Muscle of leg (tissue), 11 donors: ENCODE measurements around the gene PRKAR2A. TPM values are rescaled to one million over a fixed set of nuclear protein-coding genes. Genes with fewer than 3 reads are reported as not detected.

Experiments
- DNase-seq: peaks from one replicate; pipeline ENCODE4 v3.0.0; 2013
- H3K27ac ChIP-seq: one replicate; pipeline ENCODE4 v1.5.1; 2013; ENCODE audit warnings: mild to moderate bottlenecking, low read length, control low read depth
- H3K27me3 ChIP-seq: one replicate; pipeline ENCODE4 v1.6.1; 2013; ENCODE audit warnings: low read length; ENCODE audit not compliant: control insufficient read depth, insufficient read depth
- H3K36me3 ChIP-seq: one replicate; pipeline ENCODE4 v1.6.1; 2013; ENCODE audit warnings: low read length; ENCODE audit not compliant: control insufficient read depth, insufficient read depth
- H3K4me1 ChIP-seq: one replicate; pipeline ENCODE4 v1.6.1; 2013; ENCODE audit warnings: low read length; ENCODE audit not compliant: control insufficient read depth, insufficient read depth
- H3K4me3 ChIP-seq: one replicate; pipeline ENCODE4 v1.5.1; 2013; ENCODE audit warnings: low read length, control low read depth
- H3K9me3 ChIP-seq: replicated peaks from 2 replicates; pipeline ENCODE4 v1.6.1; 2013; ENCODE audit warnings: low read depth, low read length; ENCODE audit not compliant: control insufficient read depth
- WGBS: methylation state at CpG from one replicate; pipeline ENCODE4 v1.1.5; 2013; ENCODE audit warnings: missing lambda C conversion rate; ENCODE audit not compliant: insufficient coverage; 5-methylcytosine and 5-hydroxymethylcytosine counted together
- polyA plus RNA-seq, 8 donors: library from polyadenylated mRNA; unstranded; fragments of 120-200 nt; gene quantifications; one replicate each; pipeline versions ENCODE4 v1.2.1 to v1.2.3, GENCODE V29; 2013; ENCODE audit warnings: inconsistent platforms in 1 of 8, low replicate concordance in 1 of 8; ENCODE audit not compliant: insufficient read length in 8 of 8, insufficient read depth in 1 of 8
- total RNA-seq: library from RNA; stranded (reverse); fragments of 120-200 nt; gene quantifications from one replicate; pipeline ENCODE4 v1.2.4, GENCODE V29; 2013

Gene PRKAR2A
- total and polyA plus RNA-seq, 9 donors = 23.3 to 41.1 (median 35.5) TPM

- peaks cover 43% of the 10 kb centered on the region for H3K36me3 ChIP-seq
- no peak for DNase-seq
- H3K4me1 ChIP-seq = peaks cover 7% of the 10 kb centered on the region
- H3K27ac ChIP-seq = no peak overlapping the region
- no peak overlapping the region for H3K4me3 ChIP-seq
- WGBS = 75% methylated on average over 2 of the region's 8 CpGs
- no peaks in the 10 kb centered on the region for H3K9me3 ChIP-seq
- H3K27me3 ChIP-seq = no peaks in the 10 kb centered on the region
Measured at GRCh38 chr3:48698891-48699290, 148.8 kb downstream of the PRKAR2A start.

- H3K9me3 ChIP-seq = no peaks in the 10 kb centered on the region
- no peak overlapping the region for H3K4me3 ChIP-seq
- no peaks in the 10 kb centered on the region for H3K27me3 ChIP-seq
- peaks cover 52% of the 10 kb centered on the region for H3K36me3 ChIP-seq
- no peak for DNase-seq
- no CpG with 5 or more reads among the region's 3 CpGs for WGBS
- H3K4me1 ChIP-seq = peaks cover 10% of the 10 kb centered on the region
- no peak overlapping the region for H3K27ac ChIP-seq
Measured at GRCh38 chr3:48697952-48698351, 149.7 kb downstream of the PRKAR2A start.

GRCh38 chr3:48696601-48697000, 151.1 kb downstream of the PRKAR2A start:
- Histone ChIP-seq H3K27ac (no peak overlapping the region), H3K4me1 (peaks cover 10% of the 10 kb centered on the region), H3K4me3 (no peak overlapping the region), H3K9me3 (no peaks in the 10 kb centered on the region), H3K27me3 (no peaks in the 10 kb centered on the region), H3K36me3 (peaks cover 60% of the 10 kb centered on the region)
- no peak for DNase-seq

Other genes with a start within 250 kb of the PRKAR2A start
- 138 TPM for gene UQCRC1, start 238.2 kb downstream of the PRKAR2A start, total RNA-seq
- gene UQCRC1, start 238.2 kb downstream of the PRKAR2A start, polyA plus RNA-seq = 100 to 1,000 TPM; 167 to 201 (median 195) TPM
- gene TMEM89, start 226.1 kb downstream of the PRKAR2A start, total RNA-seq = not detected
- gene TMEM89, start 226.1 kb downstream of the PRKAR2A start, polyA plus RNA-seq = not detected
- 9.8 TPM for gene SLC26A6, start 212.4 kb downstream of the PRKAR2A start, total RNA-seq
- gene SLC26A6, start 212.4 kb downstream of the PRKAR2A start, polyA plus RNA-seq = 10 to 100 TPM in 4 of 8 donors, 1 to 10 TPM in 4; 7.9 to 12.6 (median 9.4) TPM
- 0.22 TPM for gene CELSR3, start 185.0 kb downstream of the PRKAR2A start, total RNA-seq
- 1 to 10 TPM in 1 of 8 donors, under 1 TPM in 7; 0.30 to 1.1 (median 0.50) TPM for gene CELSR3, start 185.0 kb downstream of the PRKAR2A start, polyA plus RNA-seq
- gene NCKIPSD, start 162.0 kb downstream of the PRKAR2A start, total RNA-seq = 5.9 TPM
- 10 to 100 TPM in 2 of 8 donors, 1 to 10 TPM in 6; 6.0 to 10.9 (median 8.9) TPM for gene NCKIPSD, start 162.0 kb downstream of the PRKAR2A start, polyA plus RNA-seq
- gene IP6K2, start 130.7 kb downstream of the PRKAR2A start, total RNA-seq = 62.8 TPM
- 10 to 100 TPM; 70.7 to 93.8 (median 79.0) TPM for gene IP6K2, start 130.7 kb downstream of the PRKAR2A start, polyA plus RNA-seq
- gene SLC25A20, start 51.0 kb upstream of the PRKAR2A start, total RNA-seq = 18.2 TPM
- 10 to 100 TPM; 14.0 to 18.6 (median 17.4) TPM for gene SLC25A20, start 51.0 kb upstream of the PRKAR2A start, polyA plus RNA-seq
- 60.9 TPM for gene ARIH2, start 71.0 kb upstream of the PRKAR2A start, total RNA-seq
- 10 to 100 TPM; 45.6 to 61.5 (median 51.7) TPM for gene ARIH2, start 71.0 kb upstream of the PRKAR2A start, polyA plus RNA-seq
- 17.2 TPM for gene P4HTM, start 142.4 kb upstream of the PRKAR2A start, total RNA-seq
- gene P4HTM, start 142.4 kb upstream of the PRKAR2A start, polyA plus RNA-seq = 10 to 100 TPM; 11.0 to 16.7 (median 14.3) TPM
- 79.4 TPM for gene WDR6, start 159.5 kb upstream of the PRKAR2A start, total RNA-seq
- gene WDR6, start 159.5 kb upstream of the PRKAR2A start, polyA plus RNA-seq = 100 to 1,000 TPM in 7 of 8 donors, 10 to 100 TPM in 1; 99.3 to 139 (median 114) TPM
- 21.4 TPM for gene DALRD3, start 170.7 kb upstream of the PRKAR2A start, total RNA-seq
- gene DALRD3, start 170.7 kb upstream of the PRKAR2A start, polyA plus RNA-seq = 10 to 100 TPM; 26.5 to 39.7 (median 29.1) TPM
- gene NDUFAF3, start 174.2 kb upstream of the PRKAR2A start, total RNA-seq = 46.8 TPM
- 10 to 100 TPM; 48.3 to 64.1 (median 52.7) TPM for gene NDUFAF3, start 174.2 kb upstream of the PRKAR2A start, polyA plus RNA-seq
- 290 TPM for gene IMPDH2, start 181.5 kb upstream of the PRKAR2A start, total RNA-seq
- 100 to 1,000 TPM; 211 to 266 (median 248) TPM for gene IMPDH2, start 181.5 kb upstream of the PRKAR2A start, polyA plus RNA-seq
- 67.4 TPM for gene QRICH1, start 246.2 kb upstream of the PRKAR2A start, total RNA-seq
- gene QRICH1, start 246.2 kb upstream of the PRKAR2A start, polyA plus RNA-seq = 10 to 100 TPM; 48.4 to 61.8 (median 54.6) TPM